Astrocyte (in vitro differentiated cells and primary cell): ENCODE measurements around the gene CARS2.

ENCODE experiments used
- EZH2 ChIP-seq: IDR thresholded peaks from 2 replicates; pipeline ENCODE4 v1.6.1; 2012; ENCODE audit warnings: mild to moderate bottlenecking, low read length, inconsistent platforms; ENCODE audit not compliant: insufficient read depth
- TF ChIP-seq, protein P1 (sequence below): IDR thresholded peaks from 2 replicates; pipeline ENCODE4 v1.5.1; 2011; ENCODE audit warnings: low read depth, mild to moderate bottlenecking, inconsistent platforms, low read length, moderate library complexity; ENCODE audit not compliant: insufficient read depth

DNA sequence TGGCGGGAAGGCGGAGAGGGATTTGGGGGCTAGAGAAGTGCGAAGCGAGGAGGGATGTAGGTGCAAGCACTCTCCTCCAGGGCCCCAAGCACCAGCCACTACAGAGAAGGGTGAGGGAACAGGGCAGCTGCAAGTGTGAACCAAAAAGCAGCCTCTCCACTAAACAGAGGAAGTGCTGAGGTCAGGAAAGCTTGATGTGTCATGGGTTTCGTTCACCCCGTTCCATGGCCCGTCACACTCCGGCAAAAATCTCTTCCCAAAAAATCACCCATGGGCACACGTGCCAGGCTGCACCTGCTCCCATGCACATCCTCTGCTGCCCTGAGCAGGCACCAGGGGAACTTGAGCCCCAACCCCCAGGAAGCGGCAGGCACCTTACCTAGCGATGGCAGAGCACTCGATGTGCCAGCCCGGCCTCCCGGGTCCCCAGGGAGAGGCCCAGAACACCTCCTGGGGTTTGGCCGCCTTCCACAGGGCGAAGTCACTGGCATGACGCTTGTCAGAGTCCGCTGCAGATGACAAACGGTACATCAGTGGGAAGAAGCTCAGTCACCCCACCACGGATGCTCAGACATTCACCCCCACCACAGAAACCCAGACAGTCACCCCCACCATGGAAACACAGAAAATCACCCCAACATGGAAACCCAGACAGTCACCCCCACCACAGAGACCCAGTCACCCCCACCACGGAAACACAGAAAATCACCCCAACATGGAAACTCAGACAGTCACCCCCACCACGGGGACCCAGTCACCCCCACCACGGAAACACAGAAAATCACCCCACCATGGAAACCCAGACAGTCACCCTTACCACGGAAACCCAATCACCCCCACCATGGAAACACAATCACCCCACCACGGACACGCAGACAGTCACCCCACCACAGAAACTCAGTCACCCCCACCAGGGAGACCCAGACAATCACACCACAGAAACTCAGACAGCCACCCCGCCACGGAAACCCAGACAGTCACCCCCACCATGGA is 29.0 kb downstream of the CARS2 start:
- no peak for TF ChIP-seq EZH2
- TF ChIP-seq, protein P1, sequence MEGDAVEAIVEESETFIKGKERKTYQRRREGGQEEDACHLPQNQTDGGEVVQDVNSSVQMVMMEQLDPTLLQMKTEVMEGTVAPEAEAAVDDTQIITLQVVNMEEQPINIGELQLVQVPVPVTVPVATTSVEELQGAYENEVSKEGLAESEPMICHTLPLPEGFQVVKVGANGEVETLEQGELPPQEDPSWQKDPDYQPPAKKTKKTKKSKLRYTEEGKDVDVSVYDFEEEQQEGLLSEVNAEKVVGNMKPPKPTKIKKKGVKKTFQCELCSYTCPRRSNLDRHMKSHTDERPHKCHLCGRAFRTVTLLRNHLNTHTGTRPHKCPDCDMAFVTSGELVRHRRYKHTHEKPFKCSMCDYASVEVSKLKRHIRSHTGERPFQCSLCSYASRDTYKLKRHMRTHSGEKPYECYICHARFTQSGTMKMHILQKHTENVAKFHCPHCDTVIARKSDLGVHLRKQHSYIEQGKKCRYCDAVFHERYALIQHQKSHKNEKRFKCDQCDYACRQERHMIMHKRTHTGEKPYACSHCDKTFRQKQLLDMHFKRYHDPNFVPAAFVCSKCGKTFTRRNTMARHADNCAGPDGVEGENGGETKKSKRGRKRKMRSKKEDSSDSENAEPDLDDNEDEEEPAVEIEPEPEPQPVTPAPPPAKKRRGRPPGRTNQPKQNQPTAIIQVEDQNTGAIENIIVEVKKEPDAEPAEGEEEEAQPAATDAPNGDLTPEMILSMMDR: no peak
